Measurements from ENCODE around the gene AK5. TPM values are rescaled to one million over a fixed set of nuclear protein-coding genes. Genes with fewer than 3 reads are reported as not detected.

Gene AK5
- total and polyA plus RNA-seq, 2 of the 4 experiments (the other 2 are of a cell fraction): 22.5 to 25.8 TPM

- in situ Hi-C loops (cut with MboI; ENCODE audit: low sequenced_read_pairs) (no loop called here), intact Hi-C loops (cut with micrococcal nuclease) (no loop called here), dilution Hi-C loops (cut with HindIII; ENCODE audit: low sequenced_read_pairs, unreplicated experiment) (no loop called here)
- H3K56ac ChIP-seq (ENCODE audit: extremely low read depth, insufficient read depth, low read length): no peak overlapping the region
- no peak overlapping the region for H3K18ac ChIP-seq (ENCODE audit: low read depth, low read length)
- no peak overlapping the region for H4K91ac ChIP-seq (ENCODE audit: insufficient read depth, low read depth, low read length)
- peaks cover 0 to 28% of the 10 kb centered on the region in 2 experiments; a peak in 2 of 4 replicates for H3K79me1 ChIP-seq (ENCODE audit: low read depth in 1 of 2, low read length in 2 of 2)
- 0 out of 2 replicates have a peak, but pooled peaks cover 1% of the 10 kb centered on the region for H3K4me1 ChIP-seq (ENCODE audit: control insufficient read depth, insufficient read depth, low read length)
- H4K8ac ChIP-seq (ENCODE audit: low read depth in 2 of 2, low read length in 2 of 2): no peak overlapping the region
- H3K4me2 ChIP-seq (ENCODE audit: low read depth, low read length): no peak overlapping the region
- no peak overlapping the region for H3K23ac ChIP-seq (ENCODE audit: low read depth, low read length)
- ChIA-PET POLR2A (ENCODE audit: unreplicated experiment) (no interaction called here), CTCF (interaction anchor here (0.9 kb wide), 1 partner anchor 135 kb away, joined by 3 read pairs; no protein-coding TSS in a partner anchor)
- no peak overlapping the region for H2AFZ ChIP-seq (replicated peaks; ENCODE audit: low read length, poor library complexity)
- H3K14ac ChIP-seq (replicated peaks; ENCODE audit: low read depth, low read length): no peak overlapping the region
- H3K4ac ChIP-seq (ENCODE audit: low read depth, low read length): no peak overlapping the region
- H3K9me1 ChIP-seq (ENCODE audit: insufficient read depth, low read length): 0 out of 2 replicates have a peak, but pooled peaks cover 5% of the 10 kb centered on the region
- TF ChIP-seq MXI1 (IDR thresholded peaks at IDR 0.05; ENCODE audit: borderline replicate concordance, low read depth, low read length) (no peak), SMC3 (IDR thresholded peaks at IDR 0.05; ENCODE audit: low read depth, low read length) (no peak), NFE2L2 (IDR thresholded peaks at IDR 0.05; ENCODE audit: low read depth, low read length) (no peak)
- no peak overlapping the region for H3K27ac ChIP-seq (ENCODE audit: insufficient read depth, low read length)
- no peak overlapping the region for H3K4me3 ChIP-seq (ENCODE audit: insufficient read depth, low read depth, low read length)
- H3K27me3 ChIP-seq (ENCODE audit: control insufficient read depth, insufficient read depth, low read length): no peaks in the 10 kb centered on the region
- H4K5ac ChIP-seq (ENCODE audit: low read depth, low read length): no peak overlapping the region
- DNase-seq (no peak), ATAC-seq (ENCODE audit: low read depth) (no peak)
- no peaks in the 10 kb centered on the region for H3K36me3 ChIP-seq (ENCODE audit: control insufficient read depth, insufficient read depth, low read length)
- BruUV-seq (replicated peaks): no TSS peak
- H2BK120ac ChIP-seq (ENCODE audit: low read depth, low read length): no peak overlapping the region
- no peak overlapping the region for H3K9ac ChIP-seq (ENCODE audit: low read depth, low read length)
- no peaks in the 10 kb centered on the region for H4K20me1 ChIP-seq (ENCODE audit: insufficient read depth, low read length)
- H2AK5ac ChIP-seq (ENCODE audit: low read depth, low read length): no peak overlapping the region
- H3K9me3 ChIP-seq (ENCODE audit: control insufficient read depth, insufficient read depth, low read length): no peaks in the 10 kb centered on the region
- H2BK5ac ChIP-seq (ENCODE audit: low read depth, low read length, poor library complexity, severe bottlenecking): no peak overlapping the region
- no CpG with 5 or more reads among the region's 3 CpGs for WGBS, 2 experiments (ENCODE audit: extremely low coverage in 2 of 2, insufficient read length in 1 of 2)
- H2AK9ac ChIP-seq (replicated peaks; ENCODE audit: low read depth, low read length, poor library complexity): no peak overlapping the region
- no peak overlapping the region for H2BK20ac ChIP-seq (ENCODE audit: low read depth, low read length)
- H2BK15ac ChIP-seq (ENCODE audit: low read depth, low read length): no peak overlapping the region
Measured at GRCh38 chr1:77398152-77398551, 116.3 kb downstream of the AK5 start.
